ENCODE measurements around the gene ATG4B.
A peak's percentile ranks its signal among the peaks of the same experiment; 100 is the strongest.
"Not testable (repeated sequence)": the region's sequence is repeated elsewhere in the genome, so short reads cannot be mapped to it uniquely, and the experiment has no call there.

ATG4B gene

GRCh38 chr2:241637018-241637794 lies at the start of gene ATG4B, which contains the start of gene THAP4:
Gene ATG4B, plus strand, starts transcription at chr2:241637693. Its CDS starts 22 bp downstream, at chr2:241637715.
Gene THAP4, minus strand, starts transcription at chr2:241637158. Its CDS starts 141 bp downstream, at chr2:241637017.
- ATAC-seq: peak; percentile 64 to 69

GRCh38 chr2:241589863-241590262 lies 47.6 kb upstream of the ATG4B start:
- not testable (repeated sequence) for ATAC-seq

GRCh38 chr2:241590496-241591455 lies 46.7 kb upstream of the ATG4B start:
- ATAC-seq: not testable (repeated sequence)

GRCh38 chr2:241592126-241592845 lies 45.2 kb upstream of the ATG4B start:
- no peak for ATAC-seq

GRCh38 chr2:241593271-241593670 lies 44.2 kb upstream of the ATG4B start:
- no peak for ATAC-seq

GRCh38 chr2:241595600-241596140 lies 41.8 kb upstream of the ATG4B start:
- peak in 1 of 2 donors; percentile 36 for ATAC-seq

GRCh38 chr2:241597561-241597960 lies 39.9 kb upstream of the ATG4B start:
- ATAC-seq: no peak

GRCh38 chr2:241598061-241598460 lies 39.4 kb upstream of the ATG4B start:
- no peak for ATAC-seq

- no peak for ATAC-seq
Observed at GRCh38 chr2:241598487-241598886, 39.0 kb upstream of the ATG4B start.

GRCh38 chr2:241599615-241600014 lies 37.9 kb upstream of the ATG4B start:
- ATAC-seq: no peak

GRCh38 chr2:241601841-241602240 lies 35.7 kb upstream of the ATG4B start:
- no peak for ATAC-seq

GRCh38 chr2:241602720-241603119 lies 34.8 kb upstream of the ATG4B start:
- ATAC-seq: no peak

- ATAC-seq: no peak
Observed at GRCh38 chr2:241603686-241604085, 33.8 kb upstream of the ATG4B start.

GRCh38 chr2:241606186-241606585 lies 31.3 kb upstream of the ATG4B start:
- no peak for ATAC-seq

- no peak for ATAC-seq
Observed at GRCh38 chr2:241607162-241607885, 30.2 kb upstream of the ATG4B start.

GRCh38 chr2:241608881-241609280 lies 28.6 kb upstream of the ATG4B start:
- ATAC-seq: no peak

GRCh38 chr2:241609859-241610793 lies 27.4 kb upstream of the ATG4B start:
- peak; percentile 99 to 100 for ATAC-seq

GRCh38 chr2:241611062-241611461 lies 26.4 kb upstream of the ATG4B start:
- ATAC-seq: no peak

- no peak for ATAC-seq
Observed at GRCh38 chr2:241612156-241613016, 25.1 kb upstream of the ATG4B start.

Measured in activated CD4-positive, CD25-positive, alpha-beta regulatory T cell treated with anti-CD3 and anti-CD28 coated beads, Interleukin-2, amount 50 U/mL, for 24 hours (primary cell).